ENCODE results near the gene ABCG1.

Gene ABCG1

DNA sequence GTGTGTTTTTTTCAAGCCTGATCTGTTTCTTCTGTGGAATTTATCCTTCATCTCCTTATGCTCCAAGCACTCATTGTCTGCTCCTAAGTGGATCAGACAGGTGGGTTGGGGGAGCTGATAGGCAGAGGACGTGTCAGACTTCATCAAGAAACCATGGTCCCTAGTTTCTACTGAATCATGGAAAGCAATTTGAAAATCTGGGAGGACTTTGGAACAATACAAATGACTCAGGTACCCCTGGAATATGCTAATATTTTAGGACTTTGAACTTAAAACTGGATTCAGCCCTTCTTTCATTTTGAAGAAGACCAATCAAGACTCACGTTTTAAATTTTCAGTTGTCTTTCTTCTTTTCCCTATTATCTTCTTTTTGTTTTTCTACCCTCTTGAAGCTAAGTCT is 7.7 kb downstream of the ABCG1 start:
- DNase-seq (ENCODE audit: low spot score) = no peak
- in situ Hi-C loops (cut with MboI; ENCODE audit: low sequenced_read_pairs, unreplicated experiment) = no loop called here
- TF ChIP-seq, protein P1, sequence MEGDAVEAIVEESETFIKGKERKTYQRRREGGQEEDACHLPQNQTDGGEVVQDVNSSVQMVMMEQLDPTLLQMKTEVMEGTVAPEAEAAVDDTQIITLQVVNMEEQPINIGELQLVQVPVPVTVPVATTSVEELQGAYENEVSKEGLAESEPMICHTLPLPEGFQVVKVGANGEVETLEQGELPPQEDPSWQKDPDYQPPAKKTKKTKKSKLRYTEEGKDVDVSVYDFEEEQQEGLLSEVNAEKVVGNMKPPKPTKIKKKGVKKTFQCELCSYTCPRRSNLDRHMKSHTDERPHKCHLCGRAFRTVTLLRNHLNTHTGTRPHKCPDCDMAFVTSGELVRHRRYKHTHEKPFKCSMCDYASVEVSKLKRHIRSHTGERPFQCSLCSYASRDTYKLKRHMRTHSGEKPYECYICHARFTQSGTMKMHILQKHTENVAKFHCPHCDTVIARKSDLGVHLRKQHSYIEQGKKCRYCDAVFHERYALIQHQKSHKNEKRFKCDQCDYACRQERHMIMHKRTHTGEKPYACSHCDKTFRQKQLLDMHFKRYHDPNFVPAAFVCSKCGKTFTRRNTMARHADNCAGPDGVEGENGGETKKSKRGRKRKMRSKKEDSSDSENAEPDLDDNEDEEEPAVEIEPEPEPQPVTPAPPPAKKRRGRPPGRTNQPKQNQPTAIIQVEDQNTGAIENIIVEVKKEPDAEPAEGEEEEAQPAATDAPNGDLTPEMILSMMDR (IDR thresholded peaks at IDR 0.05; ENCODE audit: borderline replicate concordance, control extremely low read depth, extremely low read depth, insufficient read depth, missing control alignments) = no peak

- TF ChIP-seq, protein P1 (IDR thresholded peaks at IDR 0.05; ENCODE audit: borderline replicate concordance, control extremely low read depth, extremely low read depth, insufficient read depth, missing control alignments) = no peak
- DNase-seq (ENCODE audit: low spot score) = peak; percentile 90
- in situ Hi-C loops (cut with MboI; ENCODE audit: low sequenced_read_pairs, unreplicated experiment) = no loop called here
These were observed 9.2 kb downstream of the ABCG1 start for GRCh38 chr21:42227909-42228708.

GRCh38 chr21:42228709-42229220 is 9.8 kb downstream of the ABCG1 start:
- in situ Hi-C loops (cut with MboI; ENCODE audit: low sequenced_read_pairs, unreplicated experiment) = no loop called here
- DNase-seq (ENCODE audit: low spot score) = no peak
- TF ChIP-seq, protein P1 (IDR thresholded peaks at IDR 0.05; ENCODE audit: borderline replicate concordance, control extremely low read depth, extremely low read depth, insufficient read depth, missing control alignments) = no peak

DNA sequence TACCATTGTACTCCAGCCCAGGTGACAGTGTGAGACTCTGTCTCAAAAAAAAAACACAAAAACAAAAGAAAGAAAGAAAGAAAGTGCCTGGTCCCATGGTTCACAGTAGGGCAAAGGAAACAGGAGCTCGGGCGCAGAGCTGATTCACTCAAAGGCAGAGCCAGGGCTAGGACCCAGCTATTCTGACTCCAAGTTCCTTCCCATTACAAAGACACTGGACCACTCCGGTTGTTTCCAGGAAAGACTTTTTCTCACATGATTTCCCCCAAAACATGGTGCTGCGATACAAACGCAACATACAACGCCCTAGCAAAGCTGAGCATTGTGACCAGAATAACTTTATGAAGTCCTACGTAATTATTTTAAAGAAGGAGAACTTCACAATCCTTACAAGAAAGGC is 10.7 kb downstream of the ABCG1 start:
- in situ Hi-C loops (cut with MboI; ENCODE audit: low sequenced_read_pairs, unreplicated experiment) = no loop called here
- DNase-seq (ENCODE audit: low spot score) = no peak
- TF ChIP-seq, protein P1 (IDR thresholded peaks at IDR 0.05; ENCODE audit: borderline replicate concordance, control extremely low read depth, extremely low read depth, insufficient read depth, missing control alignments) = no peak

DNA sequence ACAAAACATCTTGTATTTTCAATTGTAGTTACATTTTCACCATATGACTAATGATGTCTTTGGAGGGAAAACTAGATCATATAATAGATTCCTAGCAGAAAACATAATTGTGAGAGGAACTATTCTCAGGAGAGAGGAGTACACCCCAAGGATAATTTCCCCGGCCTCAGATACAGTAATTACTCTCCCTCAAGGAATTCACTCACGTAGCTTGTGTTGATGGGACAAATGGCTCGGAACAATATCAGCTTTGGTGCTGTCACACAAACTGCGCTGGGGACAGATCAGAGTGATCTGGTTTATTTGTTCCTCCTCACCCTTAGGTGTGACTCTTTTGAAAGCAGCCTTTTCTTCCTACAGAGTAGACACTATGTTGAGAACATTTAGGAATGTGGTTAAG is 11.2 kb downstream of the ABCG1 start:
- DNase-seq (ENCODE audit: low spot score) = no peak
- in situ Hi-C loops (cut with MboI; ENCODE audit: low sequenced_read_pairs, unreplicated experiment) = no loop called here
- TF ChIP-seq, protein P1 (IDR thresholded peaks at IDR 0.05; ENCODE audit: borderline replicate concordance, control extremely low read depth, extremely low read depth, insufficient read depth, missing control alignments) = no peak

DNA sequence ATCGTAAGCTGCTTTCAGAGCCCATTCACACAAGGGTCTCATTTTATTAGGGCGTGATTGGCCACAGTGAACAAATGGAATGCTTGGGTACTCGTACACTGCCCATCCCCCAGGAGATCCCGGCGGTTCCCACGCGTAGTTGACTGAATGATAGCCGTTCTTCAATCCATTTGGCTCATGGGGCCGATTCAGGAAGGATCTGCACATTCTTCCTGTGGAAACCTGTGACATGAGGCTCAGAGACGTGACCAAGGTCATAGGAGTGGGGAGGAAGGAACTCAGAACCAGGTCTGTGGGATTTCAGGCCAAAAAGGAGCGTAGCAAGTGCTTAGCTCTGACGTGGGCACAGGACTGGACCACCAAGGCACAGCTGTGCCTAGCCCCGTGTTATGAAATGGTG is 11.7 kb downstream of the ABCG1 start:
- DNase-seq (ENCODE audit: low spot score) = no peak
- in situ Hi-C loops (cut with MboI; ENCODE audit: low sequenced_read_pairs, unreplicated experiment) = no loop called here
- TF ChIP-seq, protein P1 (IDR thresholded peaks at IDR 0.05; ENCODE audit: borderline replicate concordance, control extremely low read depth, extremely low read depth, insufficient read depth, missing control alignments) = no peak

Measured in GM13976 (cell line).